Measurements from ENCODE around the gene AIPL1. TPM values are rescaled to one million over a fixed set of nuclear protein-coding genes. Genes with fewer than 3 reads are reported as not detected.

AIPL1 gene
- total and polyA plus RNA-seq, 2 of the 4 experiments (the other 2 are of a cell fraction) = not detected

- no peak for DNase-seq
- Histone ChIP-seq H3K4me2 (ENCODE audit: low read depth, low read length) (no peak overlapping the region), H2BK5ac (ENCODE audit: low read depth, low read length, poor library complexity, severe bottlenecking) (no peak overlapping the region), H2AK9ac (replicated peaks; ENCODE audit: low read depth, low read length, poor library complexity) (no peak overlapping the region), H3K27ac (ENCODE audit: insufficient read depth, low read length) (no peak overlapping the region), H3K79me1 (ENCODE audit: low read depth in 1 of 2, low read length in 2 of 2) (peaks cover 12 to 23% of the 10 kb centered on the region in 2 experiments; a peak in 3 of 4 replicates), H4K8ac (ENCODE audit: low read depth in 2 of 2, low read length in 2 of 2) (no peak overlapping the region), H4K5ac (ENCODE audit: low read depth, low read length) (no peak overlapping the region), H3K23ac (ENCODE audit: low read depth, low read length) (no peak overlapping the region), H3K4ac (ENCODE audit: low read depth, low read length) (no peak overlapping the region), H3K14ac (replicated peaks; ENCODE audit: low read depth, low read length) (no peak overlapping the region), H2AFZ (replicated peaks; ENCODE audit: low read length, poor library complexity) (no peak overlapping the region), H3K4me3 (ENCODE audit: insufficient read depth, low read depth, low read length) (no peak overlapping the region), H2BK120ac (ENCODE audit: low read depth, low read length) (no peak overlapping the region), H2BK15ac (ENCODE audit: low read depth, low read length) (no peak overlapping the region), H3K4me1 (ENCODE audit: control insufficient read depth, insufficient read depth, low read length) (peaks cover 4% of the 10 kb centered on the region; the same call in 1 of the 2 replicates), H2AK5ac (ENCODE audit: low read depth, low read length) (no peak overlapping the region), H3K9me1 (ENCODE audit: insufficient read depth, low read length) (0 out of 2 replicates have a peak, but pooled peaks cover 4% of the 10 kb centered on the region), H4K91ac (ENCODE audit: insufficient read depth, low read depth, low read length) (no peak overlapping the region), H3K18ac (ENCODE audit: low read depth, low read length) (no peak overlapping the region), H3K9ac (ENCODE audit: low read depth, low read length) (no peak overlapping the region), H3K56ac (ENCODE audit: extremely low read depth, insufficient read depth, low read length) (no peak overlapping the region), H3K36me3 (ENCODE audit: control insufficient read depth, insufficient read depth, low read length) (no peaks in the 10 kb centered on the region), H2BK20ac (ENCODE audit: low read depth, low read length) (no peak overlapping the region), H3K9me3 (ENCODE audit: control insufficient read depth, insufficient read depth, low read length) (no peaks in the 10 kb centered on the region), H3K27me3 (ENCODE audit: control insufficient read depth, insufficient read depth, low read length) (no peaks in the 10 kb centered on the region), H4K20me1 (ENCODE audit: insufficient read depth, low read length) (peaks cover 2% of the 10 kb centered on the region; the same call in 1 of the 2 replicates)
- intact Hi-C loops (cut with micrococcal nuclease) = no loop called here
- TF ChIP-seq POLR2A (IDR thresholded peaks at IDR 0.05; ENCODE audit: low read depth, low read length) (no peak), MAFK (IDR thresholded peaks at IDR 0.05; ENCODE audit: low read depth, low read length) (no peak), SMC3 (IDR thresholded peaks at IDR 0.05; ENCODE audit: low read depth, low read length) (no peak), RCOR1 (IDR thresholded peaks at IDR 0.05; ENCODE audit: insufficient replicate concordance, low read length) (no peak), MAZ (IDR thresholded peaks at IDR 0.05; ENCODE audit: borderline replicate concordance, low read depth, low read length) (no peak), CHD1 (IDR thresholded peaks at IDR 0.05; ENCODE audit: low read depth, low read length) (no peak), RAD21 (IDR thresholded peaks at IDR 0.05; ENCODE audit: low read length) (no peak), USF2 (IDR thresholded peaks at IDR 0.05; ENCODE audit: low read depth, low read length) (no peak), RFX5 (IDR thresholded peaks at IDR 0.05; ENCODE audit: low read depth, low read length) (no peak)
- TF ChIP-seq, protein P1, sequence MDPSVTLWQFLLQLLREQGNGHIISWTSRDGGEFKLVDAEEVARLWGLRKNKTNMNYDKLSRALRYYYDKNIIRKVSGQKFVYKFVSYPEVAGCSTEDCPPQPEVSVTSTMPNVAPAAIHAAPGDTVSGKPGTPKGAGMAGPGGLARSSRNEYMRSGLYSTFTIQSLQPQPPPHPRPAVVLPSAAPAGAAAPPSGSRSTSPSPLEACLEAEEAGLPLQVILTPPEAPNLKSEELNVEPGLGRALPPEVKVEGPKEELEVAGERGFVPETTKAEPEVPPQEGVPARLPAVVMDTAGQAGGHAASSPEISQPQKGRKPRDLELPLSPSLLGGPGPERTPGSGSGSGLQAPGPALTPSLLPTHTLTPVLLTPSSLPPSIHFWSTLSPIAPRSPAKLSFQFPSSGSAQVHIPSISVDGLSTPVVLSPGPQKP (IDR thresholded peaks at IDR 0.05; ENCODE audit: borderline replicate concordance, low read depth, low read length) = no peak
- CTCF ChIA-PET = no interaction called here
- ATAC-seq (ENCODE audit: low read depth) = no peak
- WGBS, 2 experiments (ENCODE audit: extremely low coverage in 2 of 2, insufficient read length in 1 of 2) = 68% methylated on average over 2 of the region's 9 CpGs; no CpG with 5 or more reads in 1 of the 2 experiments
- no TSS peak for BruUV-seq (replicated peaks)
- dilution Hi-C loops (cut with HindIII; ENCODE audit: low sequenced_read_pairs, unreplicated experiment) = no loop called here
- in situ Hi-C loops (cut with MboI; ENCODE audit: low sequenced_read_pairs) = loop anchor here (25.0 kb wide), 1 partner anchor 1209 kb away; the partner anchor contains the start of gene SCIMP
- POLR2A ChIA-PET (ENCODE audit: unreplicated experiment) = interaction anchor here (0.7 kb wide), 1 partner anchor 87 kb away, joined by 3 read pairs; no protein-coding TSS in a partner anchor
These were observed 11.7 kb upstream of the AIPL1 start for GRCh38 chr17:6446516-6447100.
